GM12878 (cell line): Measurements from ENCODE around the gene ATG101. TPM values are rescaled to one million over a fixed set of nuclear protein-coding genes. Genes with fewer than 3 reads are reported as not detected.

Experiments
- BRCA1 ChIP-seq: IDR thresholded peaks from 2 replicates; pipeline ENCODE4 v1.6.1; 2011; ENCODE audit warnings: low read depth, low read length, improper control_type of control experiment
- CBX3 ChIP-seq: fragments of 200-600 bp; sonication (generic); IDR thresholded peaks from 2 replicates; pipeline ENCODE4 v1.6.1; 2016; ENCODE audit warnings: low read depth, borderline replicate concordance
- CHD1 ChIP-seq: IDR thresholded peaks from 2 replicates; pipeline ENCODE4 v1.6.1; 2012; ENCODE audit warnings: low read depth, low read length, improper control_type of control experiment
- CREB1 ChIP-seq: IDR thresholded peaks from 2 replicates; pipeline ENCODE4 v1.6.1; 2012; ENCODE audit warnings: low read depth, mild to moderate bottlenecking, inconsistent platforms
- CUX1 ChIP-seq: IDR thresholded peaks from 2 replicates; pipeline ENCODE4 v1.6.1; 2012; ENCODE audit warnings: improper control_type of control experiment, low read depth, low read length; ENCODE audit not compliant: insufficient replicate concordance
- DPF2 ChIP-seq: fragments of 450-650 bp; IDR thresholded peaks from 2 replicates; pipeline ENCODE4 v1.6.1; 2017; ENCODE audit warnings: mild to moderate bottlenecking
- GATAD2B ChIP-seq: fragments of 450-650 bp; conservative IDR thresholded peaks from 2 replicates; pipeline ENCODE4 v1.6.1; 2017; ENCODE audit warnings: low read depth, mild to moderate bottlenecking, moderate library complexity
- HCFC1 ChIP-seq: fragments of 150-350 bp; IDR thresholded peaks from 2 replicates; pipeline ENCODE4 v1.6.1; 2014; ENCODE audit warnings: low read length
- JUNB ChIP-seq: IDR thresholded peaks from 2 replicates; pipeline ENCODE4 v1.6.1; 2016; ENCODE audit warnings: antibody characterized with exemption, mild to moderate bottlenecking
- RUNX3 ChIP-seq: IDR thresholded peaks from 2 replicates; pipeline ENCODE4 v1.6.1; 2012; ENCODE audit warnings: low read length, inconsistent platforms
- SMAD1 ChIP-seq: fragments of 450-650 bp; IDR thresholded peaks from 2 replicates; pipeline ENCODE4 v1.6.1; 2018; ENCODE audit warnings: mild to moderate bottlenecking, low read depth; ENCODE audit not compliant: partially characterized antibody
- SMC3 ChIP-seq: IDR thresholded peaks from 2 replicates; pipeline ENCODE4 v1.6.1; 2011; ENCODE audit warnings: low read length, improper control_type of control experiment, borderline replicate concordance
- STAT3 ChIP-seq: IDR thresholded peaks from 2 replicates; pipeline ENCODE4 v1.6.1; 2011; ENCODE audit warnings: low read depth, low read length, improper control_type of control experiment
- ZBED1 ChIP-seq: IDR thresholded peaks from 2 replicates; pipeline ENCODE4 v1.6.1; 2016; ENCODE audit warnings: borderline replicate concordance
- polyA plus RNA-seq, 11 experiments: library from polyadenylated mRNA; depleted of rRNA in 4 of 11; unstranded in 6 of 11; stranded (reverse) in 5 of 11; fragments of >200 nt; fragmentation: Nextera tagmentation in 4 of 11; fragmentation: Illumina TruSeq in 1 of 11; extraction: Ambion mirVana in 4 of 11; extraction: Trizol in 1 of 11; gene quantifications; 1 replicate in 1 of 11; 2 replicates in 10 of 11; pipeline versions ENCODE4 v1.2.1 to v1.2.3, GENCODE V29; 2011 to 2016; ENCODE audit warnings: inconsistent platforms in 2 of 11, missing spikeins in 2 of 11, low read depth in 1 of 11
- total RNA-seq, 4 experiments: library from RNA; depleted of rRNA in 3 of 4; stranded (reverse); fragments of >200 nt in 3 of 4; fragmentation: Illumina TruSeq in 1 of 4; extraction: Trizol in 1 of 4; gene quantifications; 2 replicates each; pipeline versions ENCODE4 v1.2.1 to v1.2.3, GENCODE V29; 2013 to 2021
- TF ChIP-seq, protein P1 (sequence below): IDR thresholded peaks from 2 replicates; pipeline ENCODE4 v1.6.1; 2011; ENCODE audit warnings: low read depth, low read length, improper control_type of control experiment, borderline replicate concordance
- TF ChIP-seq, protein P2 (sequence below): fragments of 450-650 bp; formaldehyde crosslinking; IDR thresholded peaks from 2 replicates; pipeline ENCODE4 v1.5.0; 2022; ENCODE audit warnings: mild to moderate bottlenecking, missing genetic modification characterization
- TF ChIP-seq, protein P3 (sequence below): fragments of 450-650 bp; IDR thresholded peaks from 2 replicates; pipeline ENCODE4 v1.6.1; 2017; ENCODE audit warnings: mild to moderate bottlenecking, moderate library complexity

Gene ATG101
- total and polyA plus RNA-seq, 10 of the 15 experiments (the other 5 are each of a cell fraction or from before 2014, with no cell fraction given): 2.7 to 49.8 (median 35.3) TPM

DNA sequence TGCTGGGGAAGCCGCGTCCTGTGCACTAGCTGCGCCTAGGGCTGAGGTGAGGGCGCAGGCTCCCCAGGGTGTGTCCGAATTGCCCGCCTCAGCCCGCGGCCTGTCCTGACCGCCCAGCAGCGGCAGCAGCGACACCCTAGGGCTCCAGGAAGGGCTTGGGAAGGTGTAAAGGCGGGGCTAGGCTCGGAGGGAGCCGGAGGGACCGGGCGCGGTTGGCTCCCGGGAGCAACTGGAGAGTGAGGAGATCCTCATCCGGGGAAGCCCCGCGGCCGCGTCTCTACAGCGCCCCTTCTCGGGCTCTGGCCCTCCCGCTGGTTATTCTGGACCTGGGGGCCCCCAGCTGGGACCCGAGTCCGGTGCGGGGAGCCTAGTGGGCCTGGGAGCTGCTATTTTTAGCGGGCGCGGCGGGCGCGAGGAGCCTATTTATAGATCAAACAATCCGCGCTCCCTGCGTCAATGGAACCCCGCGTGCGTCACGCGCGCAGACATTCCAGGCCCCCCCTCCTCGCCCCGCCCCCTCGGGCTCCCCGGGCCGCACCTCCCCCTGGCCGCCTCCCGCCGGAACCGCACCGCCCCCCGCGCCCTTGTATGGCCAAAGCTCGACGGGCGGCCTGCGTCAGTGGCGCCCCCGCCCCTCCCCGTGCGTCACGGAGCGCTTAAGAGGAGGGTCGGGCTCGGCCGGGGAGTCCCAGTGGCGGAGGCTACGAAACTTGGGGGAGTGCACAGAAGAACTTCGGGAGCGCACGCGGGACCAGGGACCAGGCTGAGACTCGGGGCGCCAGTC, 18.8 kb upstream of the ATG101 start, which contains the start of gene NR4A1 (continued):
- TF ChIP-seq SMAD1 (peak; percentile 57), GATAD2B (peak; percentile 74), CUX1 (no peak), CHD1 (no peak), CREB1 (peak; percentile 92), CBX3 (no peak), RUNX3 (no peak), ZBED1 (no peak), STAT3 (no peak), DPF2 (peak; percentile 92), BRCA1 (no peak), SMC3 (no peak), HCFC1 (no peak), JUNB (no peak)
- TF ChIP-seq, protein P1, sequence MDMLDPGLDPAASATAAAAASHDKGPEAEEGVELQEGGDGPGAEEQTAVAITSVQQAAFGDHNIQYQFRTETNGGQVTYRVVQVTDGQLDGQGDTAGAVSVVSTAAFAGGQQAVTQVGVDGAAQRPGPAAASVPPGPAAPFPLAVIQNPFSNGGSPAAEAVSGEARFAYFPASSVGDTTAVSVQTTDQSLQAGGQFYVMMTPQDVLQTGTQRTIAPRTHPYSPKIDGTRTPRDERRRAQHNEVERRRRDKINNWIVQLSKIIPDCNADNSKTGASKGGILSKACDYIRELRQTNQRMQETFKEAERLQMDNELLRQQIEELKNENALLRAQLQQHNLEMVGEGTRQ: no peak
- TF ChIP-seq, protein P2, sequence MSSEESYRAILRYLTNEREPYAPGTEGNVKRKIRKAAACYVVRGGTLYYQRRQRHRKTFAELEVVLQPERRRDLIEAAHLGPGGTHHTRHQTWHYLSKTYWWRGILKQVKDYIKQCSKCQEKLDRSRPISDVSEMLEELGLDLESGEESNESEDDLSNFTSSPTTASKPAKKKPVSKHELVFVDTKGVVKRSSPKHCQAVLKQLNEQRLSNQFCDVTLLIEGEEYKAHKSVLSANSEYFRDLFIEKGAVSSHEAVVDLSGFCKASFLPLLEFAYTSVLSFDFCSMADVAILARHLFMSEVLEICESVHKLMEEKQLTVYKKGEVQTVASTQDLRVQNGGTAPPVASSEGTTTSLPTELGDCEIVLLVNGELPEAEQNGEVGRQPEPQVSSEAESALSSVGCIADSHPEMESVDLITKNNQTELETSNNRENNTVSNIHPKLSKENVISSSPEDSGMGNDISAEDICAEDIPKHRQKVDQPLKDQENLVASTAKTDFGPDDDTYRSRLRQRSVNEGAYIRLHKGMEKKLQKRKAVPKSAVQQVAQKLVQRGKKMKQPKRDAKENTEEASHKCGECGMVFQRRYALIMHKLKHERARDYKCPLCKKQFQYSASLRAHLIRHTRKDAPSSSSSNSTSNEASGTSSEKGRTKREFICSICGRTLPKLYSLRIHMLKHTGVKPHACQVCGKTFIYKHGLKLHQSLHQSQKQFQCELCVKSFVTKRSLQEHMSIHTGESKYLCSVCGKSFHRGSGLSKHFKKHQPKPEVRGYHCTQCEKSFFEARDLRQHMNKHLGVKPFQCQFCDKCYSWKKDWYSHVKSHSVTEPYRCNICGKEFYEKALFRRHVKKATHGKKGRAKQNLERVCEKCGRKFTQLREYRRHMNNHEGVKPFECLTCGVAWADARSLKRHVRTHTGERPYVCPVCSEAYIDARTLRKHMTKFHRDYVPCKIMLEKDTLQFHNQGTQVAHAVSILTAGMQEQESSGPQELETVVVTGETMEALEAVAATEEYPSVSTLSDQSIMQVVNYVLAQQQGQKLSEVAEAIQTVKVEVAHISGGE (CRISPR knock-in tag): no peak
- TF ChIP-seq, protein P3, sequence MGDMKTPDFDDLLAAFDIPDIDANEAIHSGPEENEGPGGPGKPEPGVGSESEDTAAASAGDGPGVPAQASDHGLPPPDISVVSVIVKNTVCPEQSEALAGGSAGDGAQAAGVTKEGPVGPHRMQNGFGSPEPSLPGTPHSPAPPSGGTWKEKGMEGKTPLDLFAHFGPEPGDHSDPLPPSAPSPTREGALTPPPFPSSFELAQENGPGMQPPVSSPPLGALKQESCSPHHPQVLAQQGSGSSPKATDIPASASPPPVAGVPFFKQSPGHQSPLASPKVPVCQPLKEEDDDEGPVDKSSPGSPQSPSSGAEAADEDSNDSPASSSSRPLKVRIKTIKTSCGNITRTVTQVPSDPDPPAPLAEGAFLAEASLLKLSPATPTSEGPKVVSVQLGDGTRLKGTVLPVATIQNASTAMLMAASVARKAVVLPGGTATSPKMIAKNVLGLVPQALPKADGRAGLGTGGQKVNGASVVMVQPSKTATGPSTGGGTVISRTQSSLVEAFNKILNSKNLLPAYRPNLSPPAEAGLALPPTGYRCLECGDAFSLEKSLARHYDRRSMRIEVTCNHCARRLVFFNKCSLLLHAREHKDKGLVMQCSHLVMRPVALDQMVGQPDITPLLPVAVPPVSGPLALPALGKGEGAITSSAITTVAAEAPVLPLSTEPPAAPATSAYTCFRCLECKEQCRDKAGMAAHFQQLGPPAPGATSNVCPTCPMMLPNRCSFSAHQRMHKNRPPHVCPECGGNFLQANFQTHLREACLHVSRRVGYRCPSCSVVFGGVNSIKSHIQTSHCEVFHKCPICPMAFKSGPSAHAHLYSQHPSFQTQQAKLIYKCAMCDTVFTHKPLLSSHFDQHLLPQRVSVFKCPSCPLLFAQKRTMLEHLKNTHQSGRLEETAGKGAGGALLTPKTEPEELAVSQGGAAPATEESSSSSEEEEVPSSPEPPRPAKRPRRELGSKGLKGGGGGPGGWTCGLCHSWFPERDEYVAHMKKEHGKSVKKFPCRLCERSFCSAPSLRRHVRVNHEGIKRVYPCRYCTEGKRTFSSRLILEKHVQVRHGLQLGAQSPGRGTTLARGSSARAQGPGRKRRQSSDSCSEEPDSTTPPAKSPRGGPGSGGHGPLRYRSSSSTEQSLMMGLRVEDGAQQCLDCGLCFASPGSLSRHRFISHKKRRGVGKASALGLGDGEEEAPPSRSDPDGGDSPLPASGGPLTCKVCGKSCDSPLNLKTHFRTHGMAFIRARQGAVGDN: peak; percentile 68
